GM21515 (cell line): ENCODE measurements around the gene WIPF3.

ENCODE experiments used
- ATAC-seq: cut with Tn5 transposase; IDR thresholded peaks from one replicate; pipeline ENCODE4 v1.9.1; 2021; ENCODE audit not compliant: unreplicated experiment

Gene WIPF3

DNA sequence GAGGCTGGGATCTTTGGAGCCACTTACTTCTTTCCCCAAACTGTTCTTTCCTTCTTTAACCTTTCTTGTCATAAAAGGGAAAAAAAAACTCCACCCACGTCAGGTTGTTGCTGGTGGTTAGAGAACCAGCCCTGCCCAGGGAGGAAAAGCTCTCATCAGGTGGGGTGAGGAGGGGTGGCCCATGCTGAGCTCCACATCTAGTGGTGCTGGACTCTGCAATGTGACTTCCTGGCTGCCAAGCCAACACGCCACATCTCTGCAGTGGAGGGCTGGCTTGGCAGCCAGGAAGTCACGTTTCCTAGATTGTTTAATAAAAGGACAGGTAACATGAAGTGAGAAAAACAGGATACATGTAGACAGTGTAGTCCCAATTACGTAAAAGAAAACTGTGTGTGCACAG is 37.4 kb downstream of the WIPF3 start:
- ATAC-seq = no peak

DNA sequence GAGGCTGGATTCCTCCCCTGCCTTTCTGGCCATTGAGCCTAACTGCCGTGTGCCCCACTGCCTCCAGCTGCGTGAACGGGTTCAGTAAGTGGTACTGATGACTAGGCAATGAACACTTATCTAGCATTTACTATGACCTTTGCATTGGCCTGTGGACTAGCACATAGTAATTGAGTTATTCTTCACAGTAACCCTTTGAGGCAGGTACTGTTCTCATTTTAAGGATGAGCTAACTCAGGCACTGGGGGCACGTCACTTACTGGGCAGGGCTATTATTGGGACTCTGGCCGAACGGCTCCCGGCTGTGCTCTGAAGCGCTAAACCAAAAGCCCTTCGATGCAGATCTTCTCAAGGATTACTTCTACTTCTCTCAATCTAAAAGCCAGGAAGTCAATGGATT is 38.3 kb downstream of the WIPF3 start:
- no peak for ATAC-seq

DNA sequence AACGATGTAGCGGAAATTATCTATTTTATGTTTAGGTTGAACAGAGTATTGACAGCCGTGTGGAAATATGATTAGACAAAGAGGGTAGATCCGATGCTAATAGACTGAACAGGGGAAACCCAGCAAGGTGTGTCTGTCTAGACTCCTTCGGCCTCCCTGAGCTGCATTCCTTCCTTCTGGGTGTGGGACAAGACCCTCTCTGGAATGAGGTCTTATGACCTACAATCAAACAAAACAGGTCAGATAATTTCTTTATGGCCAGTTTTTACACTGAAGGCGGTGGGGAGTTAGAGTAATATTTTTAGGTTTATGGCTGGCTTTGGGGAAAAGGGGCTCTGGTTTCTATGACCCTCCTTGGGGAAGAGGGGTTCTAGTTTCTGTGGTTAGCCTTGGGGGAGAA is 41.2 kb downstream of the WIPF3 start:
- ATAC-seq = no peak

DNA sequence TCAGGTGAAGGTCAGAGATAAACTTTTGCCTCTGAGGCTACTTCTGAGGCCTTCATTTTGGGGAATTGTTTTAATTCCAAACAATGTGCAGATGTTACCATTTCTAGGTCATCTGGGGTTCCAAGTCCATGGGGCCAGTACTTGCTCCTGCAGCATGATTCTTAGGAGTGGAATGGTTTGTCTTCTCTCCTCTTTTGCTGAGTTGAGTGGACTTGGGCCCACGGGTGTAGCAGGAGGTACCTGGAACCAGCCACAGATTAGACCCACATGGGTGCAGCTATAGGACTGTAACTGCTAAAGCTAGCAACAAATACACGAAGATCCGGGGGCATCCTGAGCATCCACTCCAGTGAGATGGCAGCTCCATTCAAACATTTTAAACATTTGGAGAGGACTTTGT is 41.6 kb downstream of the WIPF3 start:
- ATAC-seq = no peak

DNA sequence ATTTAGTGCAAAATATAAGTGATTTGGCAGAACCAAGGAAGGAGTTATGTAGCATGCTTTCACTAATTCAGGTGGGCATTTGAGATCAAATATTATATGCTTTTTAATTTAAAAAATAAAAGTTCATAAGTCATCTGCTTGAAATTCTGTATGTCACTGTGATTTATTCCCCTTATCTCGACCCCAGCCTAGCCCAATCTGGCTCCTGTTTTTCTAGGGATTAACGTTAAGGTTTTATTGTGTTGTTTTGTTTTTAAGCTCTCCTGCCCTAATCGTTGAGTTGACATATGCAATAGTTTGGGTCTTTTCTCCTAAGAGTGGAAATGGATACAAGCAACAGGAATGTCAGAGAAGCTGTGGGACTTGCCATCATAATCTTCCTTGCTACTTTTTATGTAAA is 42.6 kb downstream of the WIPF3 start:
- no peak for ATAC-seq

DNA sequence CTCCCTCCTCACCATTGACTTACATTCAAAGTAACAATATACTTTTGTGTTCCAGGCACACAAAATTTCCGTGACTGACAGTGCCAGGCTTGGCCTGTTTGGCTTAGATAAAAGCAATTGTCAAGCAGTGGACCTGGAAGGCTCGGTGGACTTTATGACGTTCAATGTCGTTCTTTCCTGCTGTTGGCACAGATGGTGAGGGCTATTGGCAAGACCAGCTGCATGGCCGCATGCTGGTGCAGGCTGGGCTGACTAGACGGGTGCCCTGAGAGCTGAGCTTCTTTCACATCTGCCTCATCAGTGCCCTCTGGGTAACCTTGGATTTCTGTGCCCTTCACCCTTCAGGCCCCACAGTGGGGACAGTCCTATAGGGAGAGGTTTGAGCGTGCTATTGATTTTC is 45.2 kb downstream of the WIPF3 start:
- no peak for ATAC-seq

DNA sequence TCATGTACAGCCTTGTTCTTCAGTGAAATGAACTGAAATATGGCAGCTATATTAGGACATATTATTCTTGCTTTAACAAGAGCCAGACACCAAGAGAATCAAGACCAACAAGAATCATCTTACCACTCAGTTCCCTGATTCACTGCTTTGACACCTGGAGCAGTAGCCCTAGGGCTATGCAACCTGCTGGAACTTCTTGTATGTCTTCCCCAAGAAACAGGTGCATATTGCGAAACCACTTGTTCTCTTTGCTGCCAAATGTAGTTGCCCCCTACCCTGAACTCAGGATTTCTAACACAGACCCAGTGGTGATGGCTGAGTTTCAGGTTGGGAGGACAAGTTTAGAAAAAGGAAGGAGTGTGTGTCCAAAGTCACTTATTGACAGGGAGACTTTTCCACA is 46.1 kb downstream of the WIPF3 start:
- no peak for ATAC-seq

DNA sequence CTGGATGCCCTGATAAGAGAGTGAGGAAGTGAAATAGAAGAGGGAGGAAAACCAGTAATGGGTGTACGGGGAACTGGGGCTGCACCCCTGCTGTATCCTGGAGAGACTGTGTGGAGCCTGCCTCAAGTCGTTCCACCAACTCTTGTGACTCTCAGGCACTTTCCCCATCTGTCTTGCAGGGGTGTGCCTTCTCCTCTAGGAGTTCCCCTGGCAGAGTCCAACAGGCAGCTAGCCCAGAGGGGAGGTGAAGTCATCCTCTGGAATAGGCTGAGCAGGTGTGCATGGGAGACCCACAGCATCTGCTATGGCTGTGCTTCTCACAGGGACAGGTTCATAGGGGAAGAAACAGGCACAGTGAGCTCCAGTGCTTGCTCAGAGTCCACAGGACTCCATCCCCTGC is 46.8 kb downstream of the WIPF3 start:
- ATAC-seq = no peak

DNA sequence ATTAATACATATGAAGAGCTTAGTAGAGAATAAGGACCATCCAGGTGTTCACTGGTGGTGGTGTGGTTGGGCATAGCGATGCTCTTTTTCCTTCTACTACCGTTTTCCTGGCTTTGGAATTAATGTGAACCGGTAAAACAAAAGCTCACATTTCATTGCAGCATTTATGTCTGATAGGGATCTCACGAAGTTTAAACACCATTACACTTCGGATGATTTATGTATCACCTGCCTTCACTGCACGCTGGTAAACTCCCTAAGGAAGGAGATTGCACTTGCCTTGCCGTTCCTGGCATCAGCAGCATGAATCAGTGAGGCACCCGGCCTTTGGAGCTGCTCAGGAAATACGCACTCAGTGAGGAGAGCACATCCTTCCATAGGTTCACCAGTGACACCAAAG is 47.5 kb downstream of the WIPF3 start:
- ATAC-seq = no peak

DNA sequence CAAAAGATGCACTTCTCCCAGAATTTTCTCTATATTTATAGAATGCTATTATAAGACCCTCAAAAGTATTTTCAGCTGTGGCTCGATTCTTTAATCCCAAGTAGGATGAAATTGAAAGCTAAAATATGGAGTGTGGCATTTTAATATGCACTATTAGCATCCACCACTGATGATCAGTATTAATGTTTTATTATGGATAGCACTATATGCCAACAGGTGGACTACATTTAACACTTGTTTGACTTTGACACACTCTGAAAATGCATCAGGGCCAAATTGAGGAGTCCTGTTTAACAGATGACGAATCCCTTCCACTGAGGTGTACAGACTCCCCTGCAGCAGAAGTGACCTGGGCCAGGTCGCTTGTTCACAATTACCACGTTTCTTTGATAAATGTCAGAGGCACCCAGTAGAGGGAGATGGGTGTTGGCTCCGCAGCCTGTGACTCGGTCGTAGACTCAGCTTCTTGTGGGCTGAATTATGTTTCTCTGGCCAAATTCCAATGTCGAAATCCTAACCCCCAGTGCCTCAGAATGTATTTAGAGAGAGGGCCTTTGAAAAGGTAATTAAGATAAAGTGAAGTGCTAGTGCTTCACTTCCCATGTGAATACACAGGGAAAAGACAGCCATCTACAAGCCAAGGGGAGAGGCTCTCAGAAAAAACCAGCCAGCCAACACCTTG is 48.1 kb downstream of the WIPF3 start:
- ATAC-seq = no peak

DNA sequence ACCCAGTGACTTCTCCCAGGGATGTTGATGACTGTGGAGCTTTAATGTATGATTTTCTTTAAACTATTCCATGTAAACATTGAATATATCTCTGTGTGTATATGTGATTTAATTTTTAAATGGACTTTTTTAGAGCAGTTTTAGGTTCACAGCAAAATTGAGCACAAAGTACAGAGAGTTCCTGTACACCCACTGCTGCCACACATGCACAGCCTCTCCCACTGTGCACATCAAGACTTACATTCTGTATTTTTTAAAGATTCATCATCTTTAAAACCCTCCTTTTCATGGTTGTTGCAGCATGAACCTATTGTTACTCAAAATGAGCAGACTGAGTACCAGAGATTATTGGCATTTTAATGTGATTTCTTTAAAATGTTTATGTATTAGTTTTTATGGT is 51.3 kb downstream of the WIPF3 start:
- no peak for ATAC-seq

DNA sequence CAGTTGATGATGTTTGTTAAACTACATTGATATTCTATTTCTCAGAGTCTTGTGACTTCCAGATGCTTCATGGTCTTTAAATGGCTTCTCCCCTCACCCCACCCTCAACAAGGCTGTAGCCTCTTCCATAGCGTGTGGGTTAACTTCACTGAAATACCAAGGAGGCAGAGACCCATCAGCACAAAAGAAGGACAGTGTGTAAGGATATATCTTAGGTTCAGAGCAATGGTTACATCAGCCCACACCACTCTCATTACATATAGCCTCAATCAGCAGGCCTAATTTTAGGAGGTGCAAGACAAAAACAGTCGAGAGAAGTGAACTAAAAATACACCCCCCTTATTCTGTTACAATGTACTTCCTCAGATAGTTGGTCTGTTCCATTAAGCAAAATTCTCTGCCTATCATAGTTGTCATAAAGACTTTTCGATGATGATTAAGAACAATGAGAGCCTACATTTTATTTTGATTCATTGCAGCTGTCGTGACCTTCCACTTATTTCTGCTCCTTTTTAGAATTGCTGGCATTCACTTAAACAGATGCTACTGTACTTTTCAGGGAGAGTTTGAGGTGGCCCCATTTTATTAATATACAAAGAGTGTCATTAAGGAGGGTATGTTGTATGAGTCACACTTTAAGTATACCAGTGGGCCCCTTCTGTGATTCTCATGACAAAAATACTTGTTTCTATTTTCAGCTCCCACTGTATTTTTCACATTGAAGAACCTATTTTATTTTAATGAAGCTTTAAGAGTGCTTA is 52.1 kb downstream of the WIPF3 start:
- no peak for ATAC-seq

DNA sequence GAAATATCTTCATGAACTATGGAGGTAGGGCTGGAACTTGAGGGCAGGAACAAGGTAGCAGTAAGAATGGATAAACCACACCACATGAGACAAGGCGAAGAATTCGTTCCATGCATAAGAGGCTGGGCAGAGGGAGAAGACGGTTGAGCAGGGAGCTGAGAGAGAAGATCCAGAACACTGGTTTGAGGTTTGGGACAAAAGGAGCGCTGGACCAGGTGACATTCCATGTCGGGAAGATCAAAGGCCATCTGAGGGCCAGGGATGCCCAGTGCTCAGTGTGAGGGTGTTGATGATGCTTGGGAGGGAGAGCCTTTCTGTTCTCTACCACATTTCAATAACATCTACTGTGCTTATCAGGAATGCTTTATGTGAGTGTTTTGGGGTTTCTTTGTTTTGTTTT is 52.8 kb downstream of the WIPF3 start:
- no peak for ATAC-seq

DNA sequence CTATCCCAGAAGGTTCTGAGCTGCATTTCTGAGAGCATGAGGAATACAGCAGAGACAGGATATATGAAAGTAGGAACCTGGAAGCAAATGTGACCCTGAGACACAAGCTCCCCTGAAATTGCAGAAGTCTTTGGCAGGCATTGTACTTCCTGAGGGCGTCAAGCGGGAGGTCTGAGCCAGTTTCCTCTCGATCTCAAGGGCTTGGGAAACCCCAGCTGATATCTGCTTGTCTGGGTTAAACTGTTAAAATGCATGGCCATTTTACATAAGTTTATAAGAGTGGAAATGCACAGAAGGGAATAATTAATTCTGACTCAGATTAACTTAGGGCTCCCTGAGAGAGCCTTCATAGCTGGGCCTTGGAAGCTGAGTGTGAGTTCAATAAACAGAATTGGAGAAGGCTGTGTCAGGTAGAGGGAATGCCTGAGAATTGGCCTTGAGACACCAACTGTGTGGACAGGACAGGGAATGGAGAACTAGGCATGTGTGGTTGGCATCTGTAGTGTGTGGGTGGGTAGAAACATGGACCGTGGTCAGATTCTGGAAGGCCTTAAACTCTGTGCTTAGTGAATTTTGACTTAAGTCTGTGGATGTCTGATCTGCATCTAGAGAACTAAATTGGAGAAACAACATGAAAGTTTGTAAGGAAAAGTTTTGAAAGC is 53.3 kb downstream of the WIPF3 start:
- no peak for ATAC-seq

DNA sequence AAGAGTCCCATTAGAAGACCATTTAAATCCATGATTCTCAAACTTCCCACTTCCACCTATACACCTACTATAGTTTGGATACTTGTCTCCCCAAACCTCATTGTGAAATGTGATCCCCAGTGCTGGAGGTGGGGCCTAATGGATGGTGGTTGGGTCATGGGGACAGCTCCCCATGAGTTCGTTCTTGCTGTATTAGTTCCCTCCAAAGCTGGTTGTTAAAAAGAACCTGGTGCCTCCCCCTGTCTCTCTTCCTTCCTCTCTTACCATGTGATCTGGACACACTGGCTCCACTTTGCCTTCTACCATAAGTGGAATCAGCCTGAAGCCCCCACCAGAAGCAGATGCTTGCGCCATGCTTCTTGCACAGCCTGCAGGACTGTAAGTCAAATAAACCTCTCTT is 53.9 kb downstream of the WIPF3 start:
- no peak for ATAC-seq

DNA sequence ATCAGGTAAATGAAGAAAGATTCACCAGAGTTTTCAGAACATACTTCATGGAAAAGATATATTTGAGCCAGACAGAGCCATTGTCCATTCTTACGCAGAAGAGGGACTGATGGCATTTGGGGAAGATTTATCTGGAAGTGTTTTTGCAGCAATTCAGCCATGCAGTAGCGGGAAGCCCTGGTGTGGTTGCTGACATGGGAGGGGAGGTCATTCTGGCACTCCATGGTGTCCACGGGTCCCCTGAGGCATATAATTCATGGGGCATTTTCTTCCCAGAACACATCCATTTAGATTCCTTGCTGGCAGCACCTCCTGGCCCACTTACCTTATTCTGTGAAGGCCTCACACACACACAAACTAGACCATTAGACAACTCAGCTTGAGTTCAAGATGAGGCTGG is 55.6 kb downstream of the WIPF3 start:
- ATAC-seq = no peak

DNA sequence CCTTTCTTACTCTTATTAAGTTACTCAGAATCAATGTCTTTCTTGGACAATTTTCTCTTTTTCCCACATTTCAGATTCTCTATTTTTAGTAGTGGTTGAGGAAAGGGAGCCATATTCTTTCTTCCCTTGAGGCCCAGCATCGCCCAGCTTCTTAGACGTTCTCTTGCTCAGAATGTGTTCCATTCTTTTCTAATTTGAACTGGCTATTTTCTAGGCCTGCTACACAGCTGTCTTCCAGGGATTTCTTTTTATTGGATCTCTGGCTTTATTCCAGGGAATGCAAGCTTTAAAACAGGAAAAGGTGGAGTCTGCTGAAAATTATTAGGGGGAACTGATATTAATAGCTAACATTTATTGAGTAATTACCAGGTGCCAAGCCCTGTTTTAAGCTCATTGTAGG is 58.3 kb downstream of the WIPF3 start:
- ATAC-seq = no peak

DNA sequence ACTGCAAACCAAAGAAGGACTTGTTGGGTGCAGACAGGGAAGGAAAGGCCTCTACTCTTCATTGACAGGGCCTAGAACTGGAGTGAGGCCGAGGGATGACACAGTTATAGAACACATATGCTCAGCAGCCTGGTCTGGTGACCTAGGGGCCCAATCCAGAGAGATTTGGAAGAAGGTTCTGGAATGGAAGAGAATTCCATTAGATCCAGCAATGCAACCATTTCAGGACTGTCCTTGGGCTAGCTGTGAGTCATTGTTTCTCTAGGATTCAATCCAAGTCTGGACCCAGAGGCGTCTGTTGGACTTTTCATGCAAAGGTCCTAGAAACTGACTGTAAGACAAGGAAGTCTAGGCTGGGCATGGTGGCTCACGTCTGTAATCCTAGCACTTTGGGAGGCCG is 59.2 kb downstream of the WIPF3 start:
- ATAC-seq = no peak

DNA sequence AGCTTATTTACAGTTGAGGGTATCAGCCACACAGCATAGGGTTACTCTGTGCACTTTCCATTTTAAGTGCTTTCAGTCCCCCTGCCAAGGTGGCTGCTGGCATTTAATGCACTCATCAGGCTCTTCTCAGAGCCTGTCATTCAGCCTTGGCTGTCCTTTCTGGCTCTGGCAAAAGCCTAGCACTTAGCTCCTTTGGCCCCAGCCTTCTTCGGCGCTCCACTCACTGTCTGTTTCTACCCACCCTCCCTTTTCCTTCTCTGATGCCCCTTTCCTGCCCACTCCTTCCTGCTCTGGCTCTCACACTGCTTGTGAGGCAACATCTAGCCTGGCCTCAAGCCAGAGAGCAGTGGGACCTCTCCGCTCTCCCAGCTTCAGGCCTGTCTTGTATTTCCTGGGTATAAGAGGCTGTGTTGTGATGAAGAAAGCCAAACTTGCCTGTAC is 60.2 kb downstream of the WIPF3 start:
- no peak for ATAC-seq

DNA sequence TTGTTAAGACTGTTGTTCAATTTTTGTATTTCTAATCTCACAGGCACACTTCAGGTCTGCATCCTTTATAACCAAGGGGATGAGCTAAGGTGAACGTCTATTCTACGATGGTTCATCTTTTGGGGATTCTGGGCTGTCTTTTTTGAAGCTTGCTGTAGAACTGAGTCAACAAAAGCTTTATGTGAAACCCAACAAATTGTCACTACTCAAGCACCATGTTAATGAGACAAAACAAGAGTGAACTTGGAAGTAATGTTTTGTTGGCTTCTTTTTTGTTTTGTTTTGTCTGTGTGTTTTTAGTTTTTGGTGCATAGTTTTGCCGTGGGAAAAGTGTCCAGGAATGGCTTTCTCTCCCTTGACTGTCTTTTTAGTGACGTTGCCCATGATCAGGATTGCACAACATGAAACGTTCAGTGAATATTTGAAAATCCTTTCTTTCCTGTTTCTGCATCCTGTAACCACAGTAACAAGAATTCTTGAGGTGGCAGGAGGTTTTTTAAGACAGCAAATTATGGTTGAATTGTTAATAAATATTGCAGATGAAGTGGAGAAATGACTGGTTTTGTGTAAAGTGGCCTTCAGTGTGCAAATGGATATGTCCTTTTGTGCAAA is 65.6 kb downstream of the WIPF3 start:
- ATAC-seq = no peak

DNA sequence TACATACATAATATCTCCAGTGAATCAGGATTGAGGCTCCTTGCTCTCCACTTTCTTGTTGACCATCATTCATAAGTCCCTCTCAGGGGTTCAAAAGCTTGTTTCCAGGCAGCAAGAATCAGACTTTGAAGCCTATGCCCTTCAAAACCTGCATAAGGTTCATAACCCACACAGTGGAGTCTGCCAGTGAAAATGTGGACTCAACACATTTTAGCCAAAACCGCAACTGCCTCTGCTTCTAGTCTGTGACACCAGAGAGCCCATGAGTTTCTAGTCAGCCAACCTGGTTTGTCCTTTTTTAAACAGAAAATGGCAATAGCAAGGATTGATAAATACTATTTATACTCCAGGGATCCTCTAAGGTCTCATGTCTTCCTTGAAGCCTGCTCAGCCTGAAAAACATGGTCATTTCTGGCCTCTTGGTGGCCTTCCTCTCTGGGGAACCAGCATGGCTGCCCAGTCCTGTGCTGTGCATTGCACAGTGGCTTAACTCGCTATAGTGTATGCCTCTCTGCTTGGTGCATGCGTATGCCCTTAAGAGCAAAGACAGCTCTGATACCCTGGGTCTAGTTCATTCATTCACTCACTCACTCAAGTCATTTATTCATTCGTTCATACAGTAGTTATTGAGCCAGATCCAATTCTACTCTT is 67.5 kb downstream of the WIPF3 start:
- ATAC-seq = no peak
